HG02588 (cell line): ENCODE measurements around the gene TRABD2B.

Source experiments
- ATAC-seq: cut with Tn5 transposase; IDR thresholded peaks from one replicate; pipeline ENCODE4 v1.9.1; 2021; ENCODE audit warnings: mild to moderate bottlenecking, moderate library complexity; ENCODE audit not compliant: unreplicated experiment

TRABD2B gene

DNA sequence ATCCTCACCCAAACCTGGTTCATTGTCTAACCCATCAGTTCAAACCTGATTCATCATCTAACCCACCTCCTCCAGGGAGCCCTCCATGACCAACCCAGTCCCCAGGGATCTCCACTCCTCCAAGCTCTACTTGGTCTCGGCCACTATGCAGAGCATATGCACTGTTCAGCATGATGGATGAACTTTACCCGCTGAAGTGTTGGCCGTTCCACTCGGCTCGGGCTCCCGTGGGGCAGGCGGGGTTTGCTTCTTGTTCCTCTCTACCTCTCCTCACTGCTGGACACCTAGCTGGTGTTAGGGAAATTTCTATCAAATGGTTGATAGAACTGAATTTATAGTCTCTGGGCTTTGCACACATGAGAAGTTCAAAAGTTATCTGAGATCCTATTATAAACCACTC is 111.0 kb downstream of the TRABD2B start:
- no peak for ATAC-seq

DNA sequence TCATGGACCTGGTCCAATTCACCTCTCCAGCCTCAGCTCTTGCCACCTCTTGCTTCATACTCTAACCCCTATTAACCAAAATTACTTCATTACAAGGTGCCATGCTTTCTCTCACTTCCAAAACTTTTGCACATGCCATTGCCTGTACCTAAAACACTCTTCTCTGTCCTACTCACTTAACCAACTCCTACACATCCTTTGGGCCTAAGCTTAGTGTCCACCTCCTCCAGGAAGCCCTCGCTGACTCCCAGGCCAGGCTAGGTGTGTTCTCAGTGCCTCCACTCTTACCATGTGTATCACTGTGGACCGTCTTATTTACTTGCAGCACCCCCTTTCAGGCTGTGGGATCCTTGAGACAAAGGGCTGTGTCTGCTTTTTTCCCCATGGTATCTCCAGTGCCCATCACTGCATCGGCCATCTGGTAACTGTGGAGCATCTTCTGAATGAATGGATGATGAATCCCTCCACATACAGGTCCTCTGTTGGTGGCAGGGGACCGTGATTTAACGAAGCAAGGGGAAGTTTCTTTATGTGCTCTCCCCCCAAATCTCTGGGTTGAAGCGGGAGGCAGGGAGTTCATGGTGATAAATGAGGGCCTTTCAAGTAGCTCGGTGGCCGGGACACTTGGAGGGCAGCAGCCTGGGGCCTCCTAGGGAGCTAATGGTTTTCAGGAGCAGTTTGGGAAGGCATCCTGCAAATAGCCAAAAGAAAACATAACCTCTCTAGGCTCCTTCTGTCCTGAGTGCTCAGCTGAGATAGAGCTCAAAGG is 111.9 kb downstream of the TRABD2B start:
- ATAC-seq = no peak

DNA sequence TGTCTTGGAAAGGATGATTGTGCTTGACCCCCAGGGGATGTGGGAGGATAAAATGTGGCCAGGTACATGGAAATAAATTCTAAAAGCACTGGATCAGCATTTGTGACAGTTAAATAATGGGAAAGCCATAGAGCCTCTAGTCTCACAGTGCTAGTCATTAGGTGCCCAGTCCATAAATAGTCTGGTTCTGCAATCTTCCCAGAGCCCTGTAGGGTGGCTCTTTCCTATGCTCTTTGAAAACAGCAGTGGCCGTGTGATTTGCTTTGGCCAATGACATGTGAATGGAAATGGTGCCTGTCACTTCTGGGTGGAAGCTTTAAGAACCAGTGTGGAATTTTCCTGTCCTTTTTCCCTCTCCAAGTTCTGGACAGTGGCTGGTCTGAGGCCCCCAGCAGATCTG is 113.2 kb downstream of the TRABD2B start:
- ATAC-seq = no peak

DNA sequence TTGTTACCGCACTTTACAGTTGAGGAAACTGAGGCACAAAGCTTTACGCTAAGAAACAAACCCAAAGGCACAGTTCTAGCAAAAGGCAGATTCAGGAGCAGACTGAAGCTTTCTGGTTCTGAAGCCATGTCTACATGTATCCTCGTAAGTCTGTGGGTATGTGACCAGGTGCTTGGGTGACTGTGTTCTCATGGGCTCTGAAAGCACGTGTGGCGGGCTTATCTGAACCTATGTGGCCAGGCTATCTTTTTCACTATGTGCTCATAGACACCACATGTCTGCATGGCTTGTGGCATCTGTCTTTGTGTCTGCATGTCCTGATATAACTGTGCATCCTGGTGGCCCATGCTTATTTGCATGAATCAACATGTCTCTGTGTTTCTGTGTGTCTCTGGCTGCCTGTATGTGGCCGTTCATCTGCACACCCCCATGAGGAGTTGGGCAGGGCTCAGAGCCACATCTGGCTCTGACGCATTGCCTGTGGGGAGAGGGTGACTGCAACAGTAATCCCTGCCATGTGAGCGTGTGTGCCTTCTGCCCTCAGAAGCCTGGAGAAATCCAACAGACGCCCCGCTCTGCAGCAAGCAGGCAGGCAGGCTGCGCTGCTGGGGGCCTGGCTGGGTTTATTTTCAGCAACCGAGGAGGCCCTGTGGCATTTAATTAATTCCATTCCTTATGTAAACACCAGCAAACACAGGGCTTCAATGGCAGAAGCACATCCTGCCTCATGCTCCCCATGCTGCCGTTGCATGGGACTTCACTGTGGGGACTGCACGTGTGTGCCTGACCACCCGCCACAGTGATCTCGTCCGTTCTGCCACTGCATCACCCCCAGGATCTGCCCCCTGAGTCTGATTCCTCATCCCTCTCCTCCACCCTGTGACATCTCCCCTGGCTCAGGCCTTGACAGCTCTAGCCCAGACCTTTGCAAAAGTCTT is 115.4 kb downstream of the TRABD2B start:
- ATAC-seq = no peak

DNA sequence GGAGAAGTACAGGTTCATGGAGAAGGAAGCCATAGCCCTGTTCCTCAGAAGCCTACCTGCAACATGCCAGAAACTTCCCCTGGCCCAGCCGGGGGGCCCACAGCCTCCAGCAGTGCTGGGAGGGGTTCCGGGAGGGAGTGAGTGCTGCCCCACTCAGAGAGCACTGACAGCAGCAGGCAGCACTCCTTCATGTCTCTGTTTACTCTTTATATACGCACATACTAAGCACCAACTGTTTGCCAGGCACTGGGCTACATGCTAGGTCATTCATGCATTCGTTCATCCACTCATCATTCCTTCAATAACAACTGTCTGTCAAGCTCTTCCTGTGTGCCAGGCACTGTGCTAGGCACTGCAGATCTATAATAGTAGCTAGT is 120.6 kb downstream of the TRABD2B start:
- no peak for ATAC-seq

DNA sequence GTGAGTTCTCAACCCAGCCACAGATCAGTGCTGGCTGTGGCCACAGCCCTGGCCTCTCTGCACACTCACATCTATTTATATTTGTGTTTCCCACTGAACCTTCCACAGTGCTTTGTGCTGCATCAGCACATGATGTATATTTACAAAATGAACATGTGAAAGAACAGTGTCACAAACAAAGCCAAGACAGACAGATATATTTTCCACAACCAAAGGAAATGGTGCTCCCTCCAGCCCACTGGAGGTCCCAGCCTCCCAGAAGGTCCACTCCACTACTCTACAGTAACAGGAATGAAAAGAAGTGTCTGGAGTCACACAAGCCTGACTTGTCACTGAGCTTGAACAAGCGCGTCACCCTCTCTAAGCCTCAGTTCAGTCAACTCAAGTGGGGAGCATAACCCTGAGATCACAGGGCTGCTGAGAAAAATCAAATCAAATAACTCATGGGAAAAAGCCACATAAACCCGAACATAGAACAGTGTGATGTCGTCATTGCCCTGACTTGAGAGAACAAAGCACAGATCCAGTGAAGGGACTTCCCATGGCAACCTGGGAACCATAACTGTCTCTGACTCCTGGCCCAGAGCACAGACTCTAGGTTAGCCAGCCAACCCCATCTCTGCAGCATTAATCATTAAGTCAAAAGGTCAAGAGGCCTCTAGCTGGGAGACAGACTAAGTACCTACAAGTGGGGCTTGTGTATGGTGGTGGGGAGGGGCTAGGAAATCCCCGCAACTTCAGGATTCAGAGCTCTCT is 121.2 kb downstream of the TRABD2B start:
- ATAC-seq = no peak

DNA sequence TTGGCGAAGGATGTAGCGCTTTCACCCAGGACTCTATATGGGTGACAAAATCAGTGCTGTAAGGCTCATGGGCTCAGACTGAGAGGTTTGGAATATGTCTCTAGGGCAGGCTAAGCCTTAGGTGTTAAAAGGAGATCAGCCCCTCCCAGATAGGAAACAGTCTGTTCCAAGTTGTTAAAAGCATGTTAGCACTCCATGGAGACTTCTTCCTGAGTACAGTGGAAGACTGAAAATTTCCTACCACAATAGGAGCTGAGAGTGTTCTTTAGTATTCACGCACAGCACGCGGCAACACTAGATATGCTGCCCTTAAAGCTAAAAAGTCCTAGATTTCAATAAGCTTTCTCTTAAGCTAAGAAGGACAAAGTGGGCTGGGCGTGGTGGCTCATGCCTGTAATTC is 122.1 kb downstream of the TRABD2B start:
- ATAC-seq = no peak

DNA sequence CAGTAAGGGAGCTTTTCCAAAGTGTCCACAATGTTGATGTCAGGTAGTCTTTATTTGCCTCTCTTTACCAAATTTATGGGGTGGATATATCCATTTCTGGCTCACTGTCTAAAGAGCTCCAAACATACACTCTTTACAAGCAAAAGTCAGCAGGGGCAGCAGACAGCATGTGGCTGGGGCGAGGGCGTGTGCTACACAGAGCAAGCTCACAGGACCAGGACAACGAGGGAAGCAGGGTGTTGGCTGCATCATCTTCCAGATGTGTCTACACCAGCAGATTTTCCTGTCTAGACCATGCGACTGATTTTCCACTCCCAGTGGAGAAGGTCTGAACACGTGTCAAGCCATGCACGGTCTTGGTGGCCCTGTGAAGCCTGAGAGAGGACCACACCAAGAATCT is 123.8 kb downstream of the TRABD2B start:
- no peak for ATAC-seq

DNA sequence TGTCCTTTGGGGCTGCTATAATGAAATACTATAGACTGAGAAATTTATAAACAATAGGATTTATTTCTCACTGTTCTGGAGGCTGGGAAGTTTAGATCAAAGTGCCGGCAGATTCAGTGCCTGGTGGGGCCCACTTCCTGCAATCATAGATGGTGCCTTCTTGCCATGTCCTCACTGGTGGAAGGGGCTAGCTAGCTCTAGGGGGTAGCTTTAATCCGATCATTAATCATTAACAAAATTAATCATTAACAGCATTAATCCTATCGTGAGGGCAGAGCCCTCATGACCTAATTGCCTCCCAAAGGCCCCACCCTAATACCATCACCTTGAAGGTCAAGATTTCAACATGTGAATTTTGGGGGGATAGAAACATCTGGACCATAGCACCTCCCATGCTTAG is 124.3 kb downstream of the TRABD2B start:
- ATAC-seq = no peak

DNA sequence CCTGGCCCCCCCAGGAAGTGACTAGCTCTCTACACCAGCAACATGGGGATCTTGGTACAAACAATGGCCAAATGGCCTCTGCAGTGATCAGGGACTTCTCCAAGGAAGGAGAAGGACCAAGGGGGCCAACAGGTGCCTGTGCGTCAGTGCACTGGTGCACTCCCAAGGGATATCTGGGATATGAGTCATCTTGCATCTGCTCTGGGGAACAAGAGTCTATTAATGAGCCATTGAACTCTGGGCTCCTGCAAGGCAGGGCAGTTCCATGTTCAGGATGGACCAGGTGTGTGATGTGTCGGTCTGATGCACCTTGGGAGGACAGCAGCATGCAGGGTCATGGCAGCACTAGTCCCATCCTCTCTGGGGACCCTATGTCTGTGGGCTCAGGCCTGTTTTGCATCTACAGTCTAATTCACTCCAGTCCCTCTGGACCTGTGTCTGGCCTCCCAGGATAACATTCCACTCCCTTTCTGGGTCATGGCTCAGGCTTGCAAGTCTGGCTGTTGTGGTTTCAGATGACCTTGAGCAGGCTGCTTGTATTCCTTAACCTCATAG is 125.3 kb downstream of the TRABD2B start:
- ATAC-seq = no peak

DNA sequence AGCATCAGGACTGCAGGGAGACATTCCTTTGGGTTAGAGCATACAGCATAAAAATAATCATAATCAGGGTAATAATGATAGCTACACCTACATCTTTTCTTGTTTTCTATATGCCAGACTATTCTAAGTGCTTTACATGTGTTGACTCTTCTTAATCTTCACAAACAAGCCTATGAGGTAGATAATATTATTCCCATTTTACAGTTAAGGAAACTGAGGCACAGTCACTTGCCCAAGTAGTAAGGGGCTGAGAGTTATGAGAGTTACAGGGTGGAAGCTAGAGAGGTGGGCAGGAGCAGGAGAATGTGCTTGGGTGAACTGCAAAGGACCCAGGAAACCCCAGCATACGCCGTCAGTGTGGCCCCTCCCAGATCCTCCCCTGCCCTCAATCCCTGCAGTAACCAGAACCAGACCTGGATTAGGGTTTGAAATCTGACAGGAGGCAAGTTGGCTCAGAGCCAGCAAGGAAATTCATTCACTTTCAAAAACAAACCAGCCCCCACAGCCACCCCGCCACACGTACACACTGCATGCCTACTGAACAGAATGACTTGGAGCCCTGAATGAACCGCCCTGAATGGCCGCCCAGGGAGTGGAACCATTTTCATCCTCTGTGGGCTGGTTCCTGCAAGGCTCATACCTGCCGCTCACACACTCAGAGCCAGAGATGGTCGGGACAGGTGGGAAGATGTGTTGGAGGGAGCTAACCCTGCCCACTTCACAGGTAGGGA is 126.1 kb downstream of the TRABD2B start:
- ATAC-seq = no peak

DNA sequence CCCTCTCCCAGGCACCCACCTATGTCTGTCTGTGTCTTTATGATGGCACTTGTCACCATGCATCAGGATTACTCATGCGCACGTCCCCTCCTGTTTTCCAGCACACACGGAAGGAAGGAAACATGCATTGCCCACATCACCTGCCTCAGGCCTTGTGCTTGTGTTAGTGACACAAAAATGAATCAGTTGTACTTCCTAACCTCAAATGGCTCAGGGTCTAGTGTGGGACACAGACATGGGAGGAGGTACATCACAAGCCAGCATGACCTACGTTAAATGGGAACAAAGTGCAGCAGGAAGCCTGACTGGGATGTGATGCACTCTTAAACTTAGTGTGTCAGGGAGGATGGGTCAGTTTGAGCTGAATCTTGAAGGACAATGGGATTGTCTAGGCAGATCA is 126.7 kb downstream of the TRABD2B start:
- no peak for ATAC-seq

DNA sequence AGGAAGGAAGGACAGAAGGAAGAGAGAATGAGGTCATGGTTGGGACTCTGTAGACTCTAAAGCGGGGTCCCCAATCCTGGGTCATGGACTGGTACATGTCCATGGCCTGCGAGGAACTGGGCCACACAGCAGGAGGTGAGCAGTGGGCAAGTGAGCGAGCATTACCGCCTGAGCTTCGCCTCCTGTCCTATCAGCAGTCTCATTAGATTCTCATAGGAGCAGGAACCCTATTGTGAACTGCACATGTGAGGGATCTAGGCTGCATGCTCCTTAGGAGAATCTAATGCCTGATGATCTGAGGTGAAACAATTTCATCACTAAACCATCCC is 128.9 kb downstream of the TRABD2B start:
- ATAC-seq = no peak

DNA sequence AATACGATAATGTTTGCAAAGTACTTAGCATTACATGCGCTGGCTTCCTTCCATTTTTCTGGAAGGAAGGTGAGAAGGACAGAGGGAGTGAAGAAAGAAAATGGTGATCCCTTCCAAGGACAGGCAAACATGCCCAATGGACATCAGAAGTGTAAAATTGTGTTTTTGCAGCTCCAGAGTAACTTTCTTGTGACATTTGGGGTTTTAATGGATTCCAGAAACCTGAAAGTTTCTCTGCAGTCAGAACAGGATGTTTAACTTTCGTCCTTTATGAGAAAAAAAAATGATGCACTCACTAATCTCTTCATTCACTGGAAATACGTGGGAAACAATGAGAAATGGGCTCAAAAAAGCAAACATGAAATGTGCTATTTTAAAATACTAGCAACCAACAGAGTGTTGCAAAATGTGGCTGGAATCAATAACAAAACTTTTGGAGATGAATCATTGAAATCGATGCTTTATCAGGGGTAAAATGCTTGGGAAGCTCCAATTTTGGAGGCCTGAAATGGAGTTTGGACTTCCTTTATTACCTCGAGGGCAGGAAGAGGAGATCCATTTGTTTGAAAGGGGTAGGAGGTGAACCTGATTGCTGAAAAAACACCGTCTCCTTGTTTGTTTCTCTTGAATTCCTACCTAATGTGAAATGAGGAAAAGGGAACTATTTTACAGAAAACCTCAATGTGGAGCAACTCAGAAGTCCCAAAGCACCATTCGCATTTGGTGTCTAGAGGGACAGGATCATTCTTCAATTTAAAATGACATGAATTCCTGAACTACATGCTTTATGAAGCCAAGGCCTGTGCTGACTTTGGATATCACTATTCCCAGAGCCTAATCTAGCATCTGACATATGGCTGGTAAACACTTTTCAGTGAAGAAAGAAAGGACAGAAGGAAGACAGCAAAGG is 129.5 kb downstream of the TRABD2B start:
- no peak for ATAC-seq

DNA sequence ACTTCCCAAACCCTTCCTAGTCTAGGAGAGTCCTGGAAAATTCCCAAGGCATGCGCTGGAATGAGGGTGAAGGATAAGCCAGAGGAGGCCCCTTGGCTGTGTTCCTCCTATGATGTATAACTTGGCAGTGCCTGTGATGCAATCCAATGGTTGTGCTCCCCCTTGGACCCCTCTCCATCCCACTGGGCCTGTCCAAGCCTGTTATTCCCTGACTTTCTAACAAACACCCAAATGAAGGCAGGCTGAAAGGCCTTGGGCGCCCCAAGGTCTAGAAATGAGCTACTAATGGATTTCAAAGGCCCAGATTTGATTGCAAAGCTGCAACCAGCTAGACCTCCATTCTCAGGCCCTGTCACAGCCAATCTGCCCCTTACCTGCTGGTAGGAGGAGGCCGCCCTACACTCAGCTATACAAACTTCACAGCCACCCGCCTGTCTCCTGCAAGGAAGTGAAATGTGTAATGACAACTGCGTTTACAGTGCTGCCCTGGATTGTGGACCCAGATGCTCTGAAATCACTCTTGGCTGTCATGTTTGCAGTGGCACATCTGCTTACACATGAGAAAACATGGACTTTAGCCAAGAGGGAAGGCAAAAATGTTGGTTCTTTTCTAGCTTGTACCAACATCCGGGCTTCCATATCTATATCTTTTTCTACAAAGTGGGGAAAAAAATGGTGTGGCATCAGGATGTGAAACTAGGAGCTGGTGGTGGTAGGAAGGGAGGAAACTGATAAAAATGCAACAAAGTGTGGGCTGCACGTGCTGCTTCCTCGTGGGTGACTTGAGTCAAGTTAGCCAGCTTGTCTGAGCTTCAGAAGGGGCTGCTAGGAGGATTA is 130.4 kb downstream of the TRABD2B start:
- ATAC-seq = no peak

DNA sequence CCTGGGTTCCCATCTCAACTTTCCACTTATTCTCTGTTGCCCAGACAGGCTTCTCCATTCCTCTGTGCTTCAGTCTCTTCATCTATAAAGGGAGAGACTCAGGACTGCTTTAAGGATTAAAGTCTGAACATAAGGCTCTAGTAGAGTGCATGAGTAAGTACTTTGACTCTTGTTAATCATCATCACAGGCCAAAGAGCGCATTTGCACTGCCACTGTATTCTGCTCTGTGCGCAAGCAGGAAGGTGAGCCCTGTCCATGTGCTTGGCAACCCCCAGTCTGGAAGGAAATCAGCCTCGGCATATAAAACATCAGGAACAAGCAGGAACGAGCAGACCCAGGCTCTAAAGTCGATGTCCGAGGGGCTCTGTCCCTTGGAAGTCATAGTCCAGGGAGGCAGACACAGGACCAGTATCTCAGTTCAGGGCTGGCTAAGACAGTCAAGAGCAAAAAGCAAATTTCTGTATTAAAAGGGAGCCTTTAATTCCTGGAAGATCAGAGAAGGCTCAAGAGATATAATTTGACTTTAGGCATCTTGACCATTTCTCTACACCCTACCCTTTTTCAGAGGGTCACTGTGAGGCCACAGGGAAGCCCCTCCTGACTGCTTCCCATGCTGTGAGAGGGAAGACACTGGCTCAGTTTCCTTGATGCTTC is 131.2 kb downstream of the TRABD2B start:
- ATAC-seq = no peak

DNA sequence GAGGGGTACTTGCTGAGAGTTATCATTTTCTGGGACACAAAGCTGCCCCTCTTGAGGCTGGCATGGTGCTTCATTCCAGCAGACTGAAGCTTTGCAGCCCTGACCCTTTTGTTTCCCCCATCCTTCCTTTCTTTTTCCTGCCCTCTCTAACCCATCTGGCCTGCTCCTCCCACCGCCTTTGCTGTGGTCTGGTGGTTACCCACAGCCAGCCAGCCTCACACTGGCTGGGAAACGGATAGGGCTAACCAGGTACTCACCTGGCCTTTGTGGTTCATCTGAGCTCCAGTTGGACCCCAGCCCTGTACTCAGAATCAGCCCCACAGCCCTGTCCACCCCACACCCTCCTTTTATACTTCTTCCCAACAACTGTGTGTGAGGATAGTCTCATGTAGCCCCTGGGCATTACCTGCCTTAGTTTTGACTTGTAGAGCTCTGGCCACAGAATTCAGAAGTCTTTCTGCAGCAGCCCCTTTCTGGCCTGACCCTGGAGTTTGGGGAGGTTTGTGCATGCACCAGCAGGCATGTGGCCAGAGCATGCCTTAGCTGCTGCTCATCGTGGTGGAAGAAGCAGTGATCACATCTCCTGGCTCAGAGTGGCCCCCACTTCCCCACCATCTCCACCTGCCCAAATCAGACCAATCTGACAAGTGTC is 138.0 kb downstream of the TRABD2B start:
- no peak for ATAC-seq

DNA sequence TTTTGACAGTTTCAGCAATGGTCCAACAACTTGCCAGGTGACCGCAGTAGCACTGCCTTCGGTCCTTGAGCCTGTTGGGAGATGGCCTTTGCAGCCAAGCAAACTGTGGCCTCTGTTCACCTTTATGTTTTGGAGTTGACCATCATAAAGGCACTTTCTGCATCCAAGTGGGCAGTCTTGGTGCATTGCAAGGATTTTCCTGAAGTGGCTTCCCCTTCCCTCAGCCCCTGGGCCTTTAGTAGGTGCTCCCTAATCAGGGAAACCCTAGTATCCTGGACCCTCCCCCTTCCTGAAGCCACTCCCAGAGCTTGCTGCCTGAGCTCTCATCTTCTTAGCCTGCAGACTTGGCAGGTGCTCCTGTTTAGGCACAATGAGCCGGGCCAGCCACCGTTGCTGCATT is 140.2 kb downstream of the TRABD2B start:
- ATAC-seq = no peak
